ENCODE data around the gene FKBP1C. TPM values are rescaled to one million over a fixed set of nuclear protein-coding genes. Genes with fewer than 3 reads are reported as not detected.

The FKBP1C gene
- total and polyA plus RNA-seq, 2 of the 4 experiments (the other 2 are of a cell fraction), result 0.72 to 3.1 TPM

GRCh38 chr6:63186970-63187369 is 24.3 kb upstream of the FKBP1C start:
- POLR2A ChIA-PET (ENCODE audit: unreplicated experiment), result no interaction called here
- dilution Hi-C loops (cut with HindIII; ENCODE audit: low sequenced_read_pairs, unreplicated experiment) (no loop called here), in situ Hi-C loops (cut with MboI; ENCODE audit: low sequenced_read_pairs) (no loop called here), intact Hi-C loops (cut with micrococcal nuclease) (no loop called here)
- H3K9me3 ChIP-seq (ENCODE audit: control insufficient read depth, insufficient read depth, low read length), result no peaks in the 10 kb centered on the region
- H4K91ac ChIP-seq (ENCODE audit: insufficient read depth, low read depth, low read length), result no peak overlapping the region
- no peaks in the 10 kb centered on the region for H3K9me1 ChIP-seq (ENCODE audit: insufficient read depth, low read length)
- no peak overlapping the region for H2BK15ac ChIP-seq (ENCODE audit: low read depth, low read length)
- no peak overlapping the region for H2AK5ac ChIP-seq (ENCODE audit: low read depth, low read length)
- H3K4me3 ChIP-seq (ENCODE audit: insufficient read depth, low read depth, low read length), result no peak overlapping the region
- H2BK5ac ChIP-seq (ENCODE audit: low read depth, low read length, poor library complexity, severe bottlenecking), result no peak overlapping the region
- TF ChIP-seq, protein P1, sequence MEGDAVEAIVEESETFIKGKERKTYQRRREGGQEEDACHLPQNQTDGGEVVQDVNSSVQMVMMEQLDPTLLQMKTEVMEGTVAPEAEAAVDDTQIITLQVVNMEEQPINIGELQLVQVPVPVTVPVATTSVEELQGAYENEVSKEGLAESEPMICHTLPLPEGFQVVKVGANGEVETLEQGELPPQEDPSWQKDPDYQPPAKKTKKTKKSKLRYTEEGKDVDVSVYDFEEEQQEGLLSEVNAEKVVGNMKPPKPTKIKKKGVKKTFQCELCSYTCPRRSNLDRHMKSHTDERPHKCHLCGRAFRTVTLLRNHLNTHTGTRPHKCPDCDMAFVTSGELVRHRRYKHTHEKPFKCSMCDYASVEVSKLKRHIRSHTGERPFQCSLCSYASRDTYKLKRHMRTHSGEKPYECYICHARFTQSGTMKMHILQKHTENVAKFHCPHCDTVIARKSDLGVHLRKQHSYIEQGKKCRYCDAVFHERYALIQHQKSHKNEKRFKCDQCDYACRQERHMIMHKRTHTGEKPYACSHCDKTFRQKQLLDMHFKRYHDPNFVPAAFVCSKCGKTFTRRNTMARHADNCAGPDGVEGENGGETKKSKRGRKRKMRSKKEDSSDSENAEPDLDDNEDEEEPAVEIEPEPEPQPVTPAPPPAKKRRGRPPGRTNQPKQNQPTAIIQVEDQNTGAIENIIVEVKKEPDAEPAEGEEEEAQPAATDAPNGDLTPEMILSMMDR (conservative IDR thresholded peaks at IDR 0.05; ENCODE audit: low read depth, low read length), result no peak
- TF ChIP-seq MXI1 (IDR thresholded peaks at IDR 0.05; ENCODE audit: borderline replicate concordance, low read depth, low read length) (no peak), RFX5 (IDR thresholded peaks at IDR 0.05; ENCODE audit: low read depth, low read length) (no peak), RCOR1 (IDR thresholded peaks at IDR 0.05; ENCODE audit: insufficient replicate concordance, low read length) (no peak), CEBPB (IDR thresholded peaks at IDR 0.05; ENCODE audit: low read depth, low read length) (no peak), CHD1 (IDR thresholded peaks at IDR 0.05; ENCODE audit: low read depth, low read length) (no peak), MAZ (IDR thresholded peaks at IDR 0.05; ENCODE audit: borderline replicate concordance, low read depth, low read length) (no peak)
- no peak for ATAC-seq (ENCODE audit: low read depth)
- H4K20me1 ChIP-seq (ENCODE audit: insufficient read depth, low read length), result no peaks in the 10 kb centered on the region
- H3K4me1 ChIP-seq (ENCODE audit: control insufficient read depth, insufficient read depth, low read length), result no peaks in the 10 kb centered on the region
- H3K9ac ChIP-seq (ENCODE audit: low read depth, low read length), result no peak overlapping the region
- H3K27me3 ChIP-seq (ENCODE audit: control insufficient read depth, insufficient read depth, low read length), result no peaks in the 10 kb centered on the region
- no peak for DNase-seq
- no peak overlapping the region for H3K23ac ChIP-seq (ENCODE audit: low read depth, low read length)
- H2AK9ac ChIP-seq (replicated peaks; ENCODE audit: low read depth, low read length, poor library complexity), result no peak overlapping the region
- BruUV-seq (replicated peaks), result no TSS peak
- H3K4me2 ChIP-seq (ENCODE audit: low read depth, low read length), result no peak overlapping the region
- no peak overlapping the region for H2BK20ac ChIP-seq (ENCODE audit: low read depth, low read length)
- H4K8ac ChIP-seq (ENCODE audit: low read depth in 2 of 2, low read length in 2 of 2), result no peak overlapping the region
- H3K4ac ChIP-seq (ENCODE audit: low read depth, low read length), result no peak overlapping the region
- H2BK120ac ChIP-seq (ENCODE audit: low read depth, low read length), result no peak overlapping the region
- CTCF ChIA-PET, result no interaction called here
- H3K14ac ChIP-seq (replicated peaks; ENCODE audit: low read depth, low read length), result no peak overlapping the region
- H3K27ac ChIP-seq (ENCODE audit: insufficient read depth, low read length), result no peak overlapping the region
- H4K5ac ChIP-seq (ENCODE audit: low read depth, low read length), result no peak overlapping the region
- H3K36me3 ChIP-seq (ENCODE audit: control insufficient read depth, insufficient read depth, low read length), result no peaks in the 10 kb centered on the region
- no peak overlapping the region for H2AFZ ChIP-seq (replicated peaks; ENCODE audit: low read length, poor library complexity)
- H3K18ac ChIP-seq (ENCODE audit: low read depth, low read length), result no peak overlapping the region
- H3K56ac ChIP-seq (ENCODE audit: extremely low read depth, insufficient read depth, low read length), result no peak overlapping the region
- no peaks in the 10 kb centered on the region for H3K79me1 ChIP-seq (ENCODE audit: low read depth in 1 of 2, low read length in 2 of 2)
